Hypothalamus (tissue), 51 donors: ENCODE results near the gene HDDC3.
A peak's percentile ranks its signal among the peaks of the same experiment; 100 is the strongest.
"Not testable (repeated sequence)": the region's sequence is repeated elsewhere in the genome, so short reads cannot be mapped to it uniquely, and the experiment has no call there.

Source experiments
- DNase-seq, 51 donors: peaks; one replicate each; lab custom pipeline; 2025; lab: John Stamatoyannopoulos, UW

Gene HDDC3

GRCh38 chr15:90934256-90934948 is 2.1 kb upstream of the HDDC3 start:
- peak; percentile 17 to 91 (median 69) for DNase-seq

GRCh38 chr15:90933301-90933700 is 952 bp upstream of the HDDC3 start:
- DNase-seq, result no peak

- no peak for DNase-seq
These were observed 277 bp upstream of the HDDC3 start for GRCh38 chr15:90932660-90932991.

GRCh38 chr15:90931575-90931827 is 848 bp downstream of the HDDC3 start:
- DNase-seq, result peak in 1 of 51 donors; percentile 13

- no peak for DNase-seq
These were observed 1.3 kb downstream of the HDDC3 start for GRCh38 chr15:90930861-90931574.

GRCh38 chr15:90929246-90930019 is 2.9 kb downstream of the HDDC3 start:
- DNase-seq, result peak in 1 of 51 donors; percentile 27

- not testable (repeated sequence) for DNase-seq
These were observed 4.2 kb downstream of the HDDC3 start for GRCh38 chr15:90928106-90928505.

GRCh38 chr15:90926766-90927165 is 5.6 kb downstream of the HDDC3 start:
- DNase-seq, result not testable (repeated sequence)

GRCh38 chr15:90924375-90924774 is 8.0 kb downstream of the HDDC3 start:
- DNase-seq, result no peak

GRCh38 chr15:90922712-90923322 is 9.5 kb downstream of the HDDC3 start:
- DNase-seq, result not testable (repeated sequence)

GRCh38 chr15:90921887-90922286 is 10.5 kb downstream of the HDDC3 start:
- no peak for DNase-seq

- no peak for DNase-seq
These were observed 13.5 kb downstream of the HDDC3 start for GRCh38 chr15:90918835-90919234.

- DNase-seq, result no peak
These were observed 14.1 kb downstream of the HDDC3 start for GRCh38 chr15:90918034-90918788.

- DNase-seq, result no peak
These were observed 14.8 kb downstream of the HDDC3 start for GRCh38 chr15:90917569-90917968.

GRCh38 chr15:90916461-90916860 is 15.9 kb downstream of the HDDC3 start:
- DNase-seq, result no peak

GRCh38 chr15:90915808-90916440 is 16.4 kb downstream of the HDDC3 start:
- DNase-seq, result peak in 6 of 51 donors; percentile 3 to 52 (median 17)

GRCh38 chr15:90915216-90915807 is 17.0 kb downstream of the HDDC3 start:
- no peak for DNase-seq

- DNase-seq, result no peak
These were observed 17.9 kb downstream of the HDDC3 start for GRCh38 chr15:90914305-90915080.

- DNase-seq, result no peak
These were observed 18.9 kb downstream of the HDDC3 start for GRCh38 chr15:90913398-90913944.
